HCT116 (cell line): Measurements from ENCODE around the gene RNF144B.

Experiments
- ATF3 ChIP-seq: IDR thresholded peaks from 2 replicates; pipeline ENCODE4 v1.6.1; 2012
- EGR1 ChIP-seq: IDR thresholded peaks from 2 replicates; pipeline ENCODE4 v1.6.1; 2012; ENCODE audit warnings: low read depth
- EZH2 ChIP-seq: fragments of 200-600 bp; sonication (generic); IDR thresholded peaks from 2 replicates; pipeline ENCODE4 v1.6.1; 2017; ENCODE audit warnings: antibody characterized with exemption, mixed run types
- EZH2phosphoT487 ChIP-seq: fragments of 200-600 bp; IDR thresholded peaks from 2 replicates; pipeline ENCODE4 v1.6.1; 2018; ENCODE audit warnings: antibody characterized with exemption, borderline replicate concordance
- FOSL1 ChIP-seq: IDR thresholded peaks from 2 replicates; pipeline ENCODE4 v1.6.1; 2012; ENCODE audit warnings: low read depth
- MAX ChIP-seq: IDR thresholded peaks from 2 replicates; pipeline ENCODE4 v1.6.1; 2012
- POLR2A ChIP-seq: IDR thresholded peaks from 2 replicates; pipeline ENCODE4 v1.7.0; 2011; ENCODE audit warnings: borderline replicate concordance; ENCODE audit not compliant: insufficient read depth, insufficient read length; ENCODE audit errors: extremely low read depth
- POLR2AphosphoS5 ChIP-seq: IDR thresholded peaks from 2 replicates; pipeline ENCODE4 v1.6.1; 2011; ENCODE audit warnings: mild to moderate bottlenecking, low read depth, low read length, moderate library complexity
- SP1 ChIP-seq: IDR thresholded peaks from 2 replicates; pipeline ENCODE4 v1.6.1; 2012; ENCODE audit warnings: low read depth
- SRF ChIP-seq: IDR thresholded peaks from 2 replicates; pipeline ENCODE4 v1.6.1; 2012; ENCODE audit warnings: low read depth
- YY1 ChIP-seq: IDR thresholded peaks from 2 replicates; pipeline ENCODE4 v1.6.1; 2011; ENCODE audit warnings: low read length, low read depth, moderate library complexity, mild to moderate bottlenecking; ENCODE audit not compliant: insufficient replicate concordance; ENCODE audit errors: extremely low read depth
- ZNF274 ChIP-seq: fragments of 200-500 bp; sonication (Bioruptor generic); IDR thresholded peaks from 2 replicates; pipeline ENCODE4 v1.6.1; 2014; ENCODE audit warnings: mild to moderate bottlenecking, low read depth, low read length, inconsistent platforms
- TF ChIP-seq, protein P1 (sequence below), 3 experiments: fragments of 200-600 bp in 1 of 3; sonication (generic) in 1 of 3; IDR thresholded peaks in 2 of 3; conservative IDR thresholded peaks in 1 of 3; 2 replicates each; pipeline ENCODE4 v1.5.1; 2012 to 2017; ENCODE audit warnings: low read depth in 2 of 3, low read length in 2 of 3, antibody characterized with exemption in 1 of 3, borderline replicate concordance in 1 of 3, control low read depth in 1 of 3, mild to moderate bottlenecking in 1 of 3, mixed read lengths in 1 of 3, mixed run types in 1 of 3, moderate library complexity in 1 of 3; ENCODE audit not compliant: insufficient read depth in 1 of 3

DNA sequence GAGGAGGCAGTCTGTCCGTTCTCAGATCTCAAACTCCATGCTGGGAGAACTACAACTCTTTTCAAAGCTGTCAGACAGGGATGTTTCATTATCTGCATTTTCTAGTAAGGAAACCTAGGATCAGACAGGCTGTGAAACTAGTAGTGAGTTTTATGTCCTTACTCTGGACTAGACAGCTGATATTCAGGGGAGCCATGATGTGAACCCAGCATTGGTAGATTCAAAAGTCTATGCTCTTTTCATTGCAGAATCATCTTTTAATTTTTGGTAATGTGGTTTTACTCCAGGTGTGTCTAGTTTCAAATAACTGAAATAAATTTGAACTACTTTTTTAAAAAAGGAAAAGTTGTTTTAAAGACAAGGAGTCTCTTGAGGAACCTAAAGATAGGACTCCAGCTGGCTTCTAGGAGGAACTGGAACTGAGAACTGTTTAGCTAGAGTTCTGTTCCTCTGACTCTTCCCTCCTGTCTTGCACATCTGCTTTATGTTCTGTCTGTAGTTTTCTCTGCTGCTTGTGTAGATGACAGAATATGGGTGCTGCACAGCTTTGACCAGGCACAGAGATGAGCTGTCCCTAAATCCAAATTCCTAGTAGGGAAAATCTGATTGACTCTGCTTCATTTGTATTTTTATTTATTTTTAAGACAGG lies 27.8 kb upstream of the RNF144B start:
- TF ChIP-seq, protein P1, sequence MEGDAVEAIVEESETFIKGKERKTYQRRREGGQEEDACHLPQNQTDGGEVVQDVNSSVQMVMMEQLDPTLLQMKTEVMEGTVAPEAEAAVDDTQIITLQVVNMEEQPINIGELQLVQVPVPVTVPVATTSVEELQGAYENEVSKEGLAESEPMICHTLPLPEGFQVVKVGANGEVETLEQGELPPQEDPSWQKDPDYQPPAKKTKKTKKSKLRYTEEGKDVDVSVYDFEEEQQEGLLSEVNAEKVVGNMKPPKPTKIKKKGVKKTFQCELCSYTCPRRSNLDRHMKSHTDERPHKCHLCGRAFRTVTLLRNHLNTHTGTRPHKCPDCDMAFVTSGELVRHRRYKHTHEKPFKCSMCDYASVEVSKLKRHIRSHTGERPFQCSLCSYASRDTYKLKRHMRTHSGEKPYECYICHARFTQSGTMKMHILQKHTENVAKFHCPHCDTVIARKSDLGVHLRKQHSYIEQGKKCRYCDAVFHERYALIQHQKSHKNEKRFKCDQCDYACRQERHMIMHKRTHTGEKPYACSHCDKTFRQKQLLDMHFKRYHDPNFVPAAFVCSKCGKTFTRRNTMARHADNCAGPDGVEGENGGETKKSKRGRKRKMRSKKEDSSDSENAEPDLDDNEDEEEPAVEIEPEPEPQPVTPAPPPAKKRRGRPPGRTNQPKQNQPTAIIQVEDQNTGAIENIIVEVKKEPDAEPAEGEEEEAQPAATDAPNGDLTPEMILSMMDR (IDR thresholded peaks at IDR 0.05 in 2 of 3, conservative IDR thresholded peaks at IDR 0.05 in 1 of 3; ENCODE audit: borderline replicate concordance in 1 of 3, insufficient read depth in 1 of 3, low read depth in 2 of 3, low read length in 2 of 3) = no peak
- TF ChIP-seq YY1 (no peak), POLR2A (no peak), EGR1 (no peak), FOSL1 (no peak), POLR2AphosphoS5 (no peak), SP1 (no peak), ATF3 (no peak), MAX (no peak), EZH2phosphoT487 (no peak), SRF (no peak), EZH2 (no peak), ZNF274 (no peak)
